GM12873 (cell line): Measurements from ENCODE around the gene APOOL.

Experiments
- TF ChIP-seq, protein P1 (sequence below): IDR thresholded peaks from 2 replicates; pipeline ENCODE4 v1.5.1; 2012; ENCODE audit warnings: low read depth, mild to moderate bottlenecking, moderate library complexity, low read length, control low read depth; ENCODE audit not compliant: insufficient read depth; ENCODE audit errors: missing control alignments

APOOL gene

GRCh38 chrX:85089321-85089840 lies 85.7 kb downstream of the APOOL start:
- TF ChIP-seq, protein P1, sequence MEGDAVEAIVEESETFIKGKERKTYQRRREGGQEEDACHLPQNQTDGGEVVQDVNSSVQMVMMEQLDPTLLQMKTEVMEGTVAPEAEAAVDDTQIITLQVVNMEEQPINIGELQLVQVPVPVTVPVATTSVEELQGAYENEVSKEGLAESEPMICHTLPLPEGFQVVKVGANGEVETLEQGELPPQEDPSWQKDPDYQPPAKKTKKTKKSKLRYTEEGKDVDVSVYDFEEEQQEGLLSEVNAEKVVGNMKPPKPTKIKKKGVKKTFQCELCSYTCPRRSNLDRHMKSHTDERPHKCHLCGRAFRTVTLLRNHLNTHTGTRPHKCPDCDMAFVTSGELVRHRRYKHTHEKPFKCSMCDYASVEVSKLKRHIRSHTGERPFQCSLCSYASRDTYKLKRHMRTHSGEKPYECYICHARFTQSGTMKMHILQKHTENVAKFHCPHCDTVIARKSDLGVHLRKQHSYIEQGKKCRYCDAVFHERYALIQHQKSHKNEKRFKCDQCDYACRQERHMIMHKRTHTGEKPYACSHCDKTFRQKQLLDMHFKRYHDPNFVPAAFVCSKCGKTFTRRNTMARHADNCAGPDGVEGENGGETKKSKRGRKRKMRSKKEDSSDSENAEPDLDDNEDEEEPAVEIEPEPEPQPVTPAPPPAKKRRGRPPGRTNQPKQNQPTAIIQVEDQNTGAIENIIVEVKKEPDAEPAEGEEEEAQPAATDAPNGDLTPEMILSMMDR = no peak

- TF ChIP-seq, protein P1 = no peak
Measured at GRCh38 chrX:85107407-85107806, 103.7 kb downstream of the APOOL start.

DNA sequence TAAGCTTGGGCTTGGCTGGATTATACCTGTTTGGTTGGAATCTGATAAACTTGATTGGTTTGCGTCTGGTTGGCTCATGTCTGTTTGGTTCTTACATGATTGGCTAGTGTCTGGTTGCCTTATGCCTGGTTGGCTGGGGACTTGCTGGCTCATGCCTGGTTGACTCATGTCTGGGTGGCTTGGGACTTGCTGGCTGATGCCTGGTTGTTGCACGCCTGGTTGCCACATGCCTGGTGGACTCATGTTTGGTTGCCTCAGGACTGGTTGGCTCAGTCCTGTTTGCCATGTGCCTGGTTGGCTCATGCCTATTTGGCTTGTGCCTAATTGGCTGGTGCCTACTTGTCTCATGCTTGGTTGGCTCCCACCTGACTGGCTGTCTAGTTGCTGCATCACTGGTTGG lies 104.5 kb downstream of the APOOL start:
- TF ChIP-seq, protein P1 = no peak

DNA sequence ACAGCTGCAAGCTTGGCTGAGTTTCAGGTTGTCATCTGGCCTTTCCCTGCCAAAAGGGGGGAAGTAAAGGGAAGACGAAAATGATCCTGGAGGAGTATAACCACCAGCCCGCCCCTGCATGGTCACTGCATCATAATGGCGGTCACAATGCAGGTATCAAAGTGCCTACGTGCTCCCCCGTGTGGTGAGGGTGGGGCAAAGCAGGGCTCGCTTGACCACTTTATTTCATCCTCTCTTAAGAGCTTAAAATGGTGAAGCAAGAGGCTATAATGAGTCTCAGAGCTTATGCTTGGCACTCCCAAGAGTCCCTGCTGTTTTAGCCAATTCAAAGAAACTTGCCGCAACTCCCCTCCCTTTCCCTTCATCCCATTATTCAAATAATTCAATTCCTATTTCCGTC lies 105.6 kb downstream of the APOOL start:
- TF ChIP-seq, protein P1 = peak; percentile 75

GRCh38 chrX:85111347-85111746 lies 107.7 kb downstream of the APOOL start:
- TF ChIP-seq, protein P1 = peak; percentile 57

GRCh38 chrX:85112293-85112692 lies 108.6 kb downstream of the APOOL start:
- TF ChIP-seq, protein P1 = no peak

GRCh38 chrX:85113746-85114145 lies 110.1 kb downstream of the APOOL start:
- TF ChIP-seq, protein P1 = no peak

DNA sequence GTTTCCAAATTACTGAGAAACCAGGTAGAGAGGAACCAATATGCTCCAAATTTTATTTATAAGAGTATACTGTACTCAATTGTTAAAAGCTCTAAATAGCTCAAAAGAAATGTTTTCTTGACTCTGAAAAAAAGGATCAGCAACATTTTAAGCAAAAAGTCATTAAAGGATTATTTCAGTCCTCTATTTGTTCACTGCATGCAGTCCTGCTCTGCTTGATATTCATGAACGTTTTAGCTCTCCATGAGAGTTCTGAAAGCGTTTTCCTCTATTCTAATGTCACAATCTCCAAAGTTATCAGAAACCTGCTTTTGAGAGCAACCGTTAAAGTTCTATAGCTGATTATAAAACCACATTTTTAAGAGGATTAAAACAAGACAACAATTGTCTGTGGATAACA lies 110.5 kb downstream of the APOOL start:
- TF ChIP-seq, protein P1 = no peak
